K562 (cell line): ENCODE data around the gene INCA1. TPM values are rescaled to one million over a fixed set of nuclear protein-coding genes. Genes with fewer than 3 reads are reported as not detected.

Source experiments
- ADNP ChIP-seq: fragments of 200-800 bp; sonication (Bioruptor generic); IDR thresholded peaks from 2 replicates; pipeline ENCODE4 v1.6.1; 2016; ENCODE audit warnings: missing genetic modification characterization, missing compliant biosample characterization
- BCOR ChIP-seq: fragments of 450-650 bp; IDR thresholded peaks from 2 replicates; pipeline ENCODE4 v1.6.1; 2016
- DMBX1 ChIP-seq: fragments of 250-450 bp; sonication (Bioruptor Pico); IDR thresholded peaks from 2 replicates; pipeline ENCODE4 v1.8.0; 2022; ENCODE audit warnings: inconsistent platforms, mild to moderate bottlenecking, moderate library complexity, borderline replicate concordance
- FOXA3 ChIP-seq, 2 experiments: fragments of 450-650 bp in 1 of 2; sonication (generic) in 1 of 2; formaldehyde crosslinking; IDR thresholded peaks in 1 of 2; conservative IDR thresholded peaks in 1 of 2; 2 replicates each; pipeline versions ENCODE4 v1.4.0 to v1.8.0; 2020 to 2022; ENCODE audit warnings: mild to moderate bottlenecking in 2 of 2, missing genetic modification reagents in 1 of 2
- KLF16 ChIP-seq: IDR thresholded peaks from 2 replicates; pipeline ENCODE4 v1.6.1; 2016; ENCODE audit warnings: antibody characterized with exemption
- L3MBTL2 ChIP-seq: fragments of 450-650 bp; IDR thresholded peaks from 2 replicates; pipeline ENCODE4 v1.6.1; 2016; ENCODE audit warnings: mild to moderate bottlenecking, moderate library complexity
- MAZ ChIP-seq, 2 experiments: fragments of 450-650 bp in 1 of 2; sonication (generic) in 1 of 2; formaldehyde crosslinking; IDR thresholded peaks in 1 of 2; conservative IDR thresholded peaks in 1 of 2; 2 replicates each; pipeline versions ENCODE4 v1.4.0 to v1.5.0; 2020; ENCODE audit warnings: mild to moderate bottlenecking in 1 of 2, missing genetic modification reagents in 1 of 2
- NCOA6 ChIP-seq: fragments of 450-650 bp; IDR thresholded peaks from 2 replicates; pipeline ENCODE4 v1.6.1; 2017; ENCODE audit warnings: mild to moderate bottlenecking
- SETDB1 ChIP-seq: IDR thresholded peaks from one replicate; pipeline ENCODE4 v1.6.1; 2012; ENCODE audit warnings: low read length, control low read depth, inconsistent platforms
- SMARCA4 ChIP-seq: fragments of 450-650 bp; IDR thresholded peaks from 2 replicates; pipeline ENCODE4 v1.6.1; 2016
- SPI1 ChIP-seq: IDR thresholded peaks from 2 replicates; pipeline ENCODE4 v1.6.1; 2011; ENCODE audit warnings: low read depth, low read length, control low read depth, borderline replicate concordance
- ZFP30 ChIP-seq: fragments of 250-450 bp; sonication (Bioruptor Pico); IDR thresholded peaks from 2 replicates; pipeline ENCODE4 v1.8.0; 2022; ENCODE audit warnings: moderate library complexity, mild to moderate bottlenecking, inconsistent platforms, borderline replicate concordance
- ZNF184 ChIP-seq: sonication (generic); formaldehyde crosslinking; IDR thresholded peaks from 2 replicates; pipeline ENCODE4 v1.5.0; 2020; ENCODE audit warnings: missing genetic modification reagents
- ZNF217 ChIP-seq: sonication (generic); formaldehyde crosslinking; IDR thresholded peaks from 2 replicates; pipeline ENCODE4 v1.8.0; 2022; ENCODE audit warnings: mild to moderate bottlenecking, missing genetic modification reagents
- polyA plus RNA-seq, 8 experiments: library from polyadenylated mRNA; depleted of rRNA in 4 of 8; stranded (reverse) in 5 of 8; unstranded in 3 of 8; fragments of >200 nt; fragmentation: Nextera tagmentation in 2 of 8; fragmentation: Illumina TruSeq in 1 of 8; extraction: Ambion mirVana in 2 of 8; extraction: Trizol in 1 of 8; gene quantifications; 2 replicates each; pipeline versions ENCODE4 v1.2.1 to v1.2.3, GENCODE V29; 2011 to 2014; ENCODE audit warnings: inconsistent platforms in 1 of 8, missing spikeins in 1 of 8
- total RNA-seq, 7 experiments: library from RNA; depleted of rRNA in 6 of 7; stranded (reverse); fragments of >200 nt in 6 of 7; fragmentation: Illumina TruSeq in 2 of 7; extraction: Trizol in 2 of 7; gene quantifications; 2 replicates each; pipeline versions ENCODE4 v1.2.1 to v1.2.3, GENCODE V29; 2011 to 2021; ENCODE audit warnings: low replicate concordance in 1 of 7
- TF ChIP-seq, protein P1 (sequence below): fragments of 200-400 bp; formaldehyde crosslinking; IDR thresholded peaks from 2 replicates; pipeline ENCODE4 v1.6.1; 2017; ENCODE audit warnings: mild to moderate bottlenecking, low read depth, low read length, moderate library complexity
- TF ChIP-seq, protein P2 (sequence below): fragments of 450-650 bp; formaldehyde crosslinking; conservative IDR thresholded peaks from 2 replicates; pipeline ENCODE4 v1.4.0; 2022; ENCODE audit warnings: mild to moderate bottlenecking, missing genetic modification characterization
- TF ChIP-seq, protein P3 (sequence below), 2 experiments: fragments of 450-650 bp in 1 of 2; IDR thresholded peaks; 2 replicates each; pipeline ENCODE4 v1.6.1; 2011 to 2017; ENCODE audit warnings: low read depth in 2 of 2, antibody characterized with exemption in 1 of 2, borderline replicate concordance in 1 of 2, low read length in 1 of 2, mild to moderate bottlenecking in 1 of 2, mixed read lengths in 1 of 2; ENCODE audit not compliant: control insufficient read depth in 1 of 2

Gene INCA1
- total and polyA plus RNA-seq, 9 of the 15 experiments (the other 6 are each of a cell fraction or from before 2014, with no cell fraction given) = 0.08 to 0.50 (median 0.13) TPM; not detected in 4

DNA sequence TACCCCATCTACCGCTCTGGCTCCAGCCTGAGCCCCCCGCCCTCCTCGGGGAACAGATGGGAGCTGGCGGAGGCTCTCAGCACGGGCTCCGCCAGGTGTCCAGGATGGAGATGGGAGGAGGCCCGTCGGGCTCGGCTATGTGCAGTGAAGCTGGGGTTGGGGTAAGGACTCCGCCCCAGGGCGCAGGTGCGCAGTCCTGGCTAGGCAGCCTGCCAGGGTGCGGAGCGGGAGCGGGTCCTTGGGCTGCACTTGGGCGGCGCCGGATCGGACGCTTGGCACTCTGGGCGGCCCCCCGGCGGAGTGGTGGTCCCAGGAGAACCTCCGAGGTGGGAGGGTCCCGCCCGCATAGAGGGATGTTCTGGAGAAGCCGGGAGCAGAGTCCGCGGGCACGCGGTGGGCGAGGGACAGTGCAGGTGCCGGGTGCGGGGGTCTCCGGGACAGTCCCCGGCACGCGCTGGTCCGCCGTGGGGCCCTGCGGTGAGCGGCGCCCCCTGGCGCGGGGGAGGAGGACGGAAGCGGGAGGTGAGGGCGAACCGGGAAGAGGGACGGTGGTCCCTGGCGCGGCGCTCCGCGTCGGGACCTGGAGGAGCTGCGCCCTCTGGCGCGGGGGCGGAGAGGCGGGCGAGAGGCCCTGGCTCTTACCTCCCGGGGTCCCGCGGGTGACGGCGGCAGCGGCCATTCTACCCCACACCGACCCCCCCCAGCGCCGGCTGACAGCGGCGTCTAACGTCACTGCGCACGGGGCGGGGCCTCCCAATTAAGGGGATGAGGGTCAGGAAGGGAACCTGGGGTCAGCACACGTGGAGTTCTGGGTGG, 10.2 kb downstream of the INCA1 start, which contains the start of gene CAMTA2 (continued):
- TF ChIP-seq, protein P1, sequence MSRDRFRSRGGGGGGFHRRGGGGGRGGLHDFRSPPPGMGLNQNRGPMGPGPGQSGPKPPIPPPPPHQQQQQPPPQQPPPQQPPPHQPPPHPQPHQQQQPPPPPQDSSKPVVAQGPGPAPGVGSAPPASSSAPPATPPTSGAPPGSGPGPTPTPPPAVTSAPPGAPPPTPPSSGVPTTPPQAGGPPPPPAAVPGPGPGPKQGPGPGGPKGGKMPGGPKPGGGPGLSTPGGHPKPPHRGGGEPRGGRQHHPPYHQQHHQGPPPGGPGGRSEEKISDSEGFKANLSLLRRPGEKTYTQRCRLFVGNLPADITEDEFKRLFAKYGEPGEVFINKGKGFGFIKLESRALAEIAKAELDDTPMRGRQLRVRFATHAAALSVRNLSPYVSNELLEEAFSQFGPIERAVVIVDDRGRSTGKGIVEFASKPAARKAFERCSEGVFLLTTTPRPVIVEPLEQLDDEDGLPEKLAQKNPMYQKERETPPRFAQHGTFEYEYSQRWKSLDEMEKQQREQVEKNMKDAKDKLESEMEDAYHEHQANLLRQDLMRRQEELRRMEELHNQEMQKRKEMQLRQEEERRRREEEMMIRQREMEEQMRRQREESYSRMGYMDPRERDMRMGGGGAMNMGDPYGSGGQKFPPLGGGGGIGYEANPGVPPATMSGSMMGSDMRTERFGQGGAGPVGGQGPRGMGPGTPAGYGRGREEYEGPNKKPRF = no peak
- no peak for TF ChIP-seq FOXA3 (CRISPR knock-in tag; conservative IDR thresholded peaks at IDR 0.05 in 1 of 2, IDR thresholded peaks at IDR 0.05 in 1 of 2)
- TF ChIP-seq BCOR = no peak
- TF ChIP-seq L3MBTL2 = peak; percentile 62
- no peak for TF ChIP-seq DMBX1 (CRISPR knock-in tag)
- TF ChIP-seq ADNP (tag) = no peak
- TF ChIP-seq, protein P2, sequence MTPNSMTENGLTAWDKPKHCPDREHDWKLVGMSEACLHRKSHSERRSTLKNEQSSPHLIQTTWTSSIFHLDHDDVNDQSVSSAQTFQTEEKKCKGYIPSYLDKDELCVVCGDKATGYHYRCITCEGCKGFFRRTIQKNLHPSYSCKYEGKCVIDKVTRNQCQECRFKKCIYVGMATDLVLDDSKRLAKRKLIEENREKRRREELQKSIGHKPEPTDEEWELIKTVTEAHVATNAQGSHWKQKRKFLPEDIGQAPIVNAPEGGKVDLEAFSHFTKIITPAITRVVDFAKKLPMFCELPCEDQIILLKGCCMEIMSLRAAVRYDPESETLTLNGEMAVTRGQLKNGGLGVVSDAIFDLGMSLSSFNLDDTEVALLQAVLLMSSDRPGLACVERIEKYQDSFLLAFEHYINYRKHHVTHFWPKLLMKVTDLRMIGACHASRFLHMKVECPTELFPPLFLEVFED (CRISPR knock-in tag) = no peak
- TF ChIP-seq ZFP30 (CRISPR knock-in tag) = no peak
- TF ChIP-seq, protein P3, sequence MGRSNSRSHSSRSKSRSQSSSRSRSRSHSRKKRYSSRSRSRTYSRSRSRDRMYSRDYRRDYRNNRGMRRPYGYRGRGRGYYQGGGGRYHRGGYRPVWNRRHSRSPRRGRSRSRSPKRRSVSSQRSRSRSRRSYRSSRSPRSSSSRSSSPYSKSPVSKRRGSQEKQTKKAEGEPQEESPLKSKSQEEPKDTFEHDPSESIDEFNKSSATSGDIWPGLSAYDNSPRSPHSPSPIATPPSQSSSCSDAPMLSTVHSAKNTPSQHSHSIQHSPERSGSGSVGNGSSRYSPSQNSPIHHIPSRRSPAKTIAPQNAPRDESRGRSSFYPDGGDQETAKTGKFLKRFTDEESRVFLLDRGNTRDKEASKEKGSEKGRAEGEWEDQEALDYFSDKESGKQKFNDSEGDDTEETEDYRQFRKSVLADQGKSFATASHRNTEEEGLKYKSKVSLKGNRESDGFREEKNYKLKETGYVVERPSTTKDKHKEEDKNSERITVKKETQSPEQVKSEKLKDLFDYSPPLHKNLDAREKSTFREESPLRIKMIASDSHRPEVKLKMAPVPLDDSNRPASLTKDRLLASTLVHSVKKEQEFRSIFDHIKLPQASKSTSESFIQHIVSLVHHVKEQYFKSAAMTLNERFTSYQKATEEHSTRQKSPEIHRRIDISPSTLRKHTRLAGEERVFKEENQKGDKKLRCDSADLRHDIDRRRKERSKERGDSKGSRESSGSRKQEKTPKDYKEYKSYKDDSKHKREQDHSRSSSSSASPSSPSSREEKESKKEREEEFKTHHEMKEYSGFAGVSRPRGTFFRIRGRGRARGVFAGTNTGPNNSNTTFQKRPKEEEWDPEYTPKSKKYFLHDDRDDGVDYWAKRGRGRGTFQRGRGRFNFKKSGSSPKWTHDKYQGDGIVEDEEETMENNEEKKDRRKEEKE (IDR thresholded peaks at IDR 0.05; ENCODE audit: borderline replicate concordance in 1 of 2, control insufficient read depth in 1 of 2, low read depth in 2 of 2, low read length in 1 of 2) = no peak
- TF ChIP-seq SETDB1 = no peak
- TF ChIP-seq SMARCA4 = no peak
- peak; percentile 82 to 92; a peak in 3 of 4 replicates for TF ChIP-seq MAZ (CRISPR knock-in tag; conservative IDR thresholded peaks at IDR 0.05 in 1 of 2, IDR thresholded peaks at IDR 0.05 in 1 of 2)
- TF ChIP-seq ZNF217 (CRISPR knock-in tag) = no peak
- TF ChIP-seq ZNF184 = no peak
- TF ChIP-seq NCOA6 = peak; percentile 54; the same call in 1 of the 2 replicates
- TF ChIP-seq KLF16 = 0 out of 2 replicates have a peak, but pooled peaks have one; percentile 23
- no peak for TF ChIP-seq SPI1
